ENCODE results near the gene CD2BP2.
A peak's percentile ranks its signal among the peaks of the same experiment; 100 is the strongest.
"Not testable (repeated sequence)": the region's sequence is repeated elsewhere in the genome, so short reads cannot be mapped to it uniquely, and the experiment has no call there.

Gene CD2BP2

DNA sequence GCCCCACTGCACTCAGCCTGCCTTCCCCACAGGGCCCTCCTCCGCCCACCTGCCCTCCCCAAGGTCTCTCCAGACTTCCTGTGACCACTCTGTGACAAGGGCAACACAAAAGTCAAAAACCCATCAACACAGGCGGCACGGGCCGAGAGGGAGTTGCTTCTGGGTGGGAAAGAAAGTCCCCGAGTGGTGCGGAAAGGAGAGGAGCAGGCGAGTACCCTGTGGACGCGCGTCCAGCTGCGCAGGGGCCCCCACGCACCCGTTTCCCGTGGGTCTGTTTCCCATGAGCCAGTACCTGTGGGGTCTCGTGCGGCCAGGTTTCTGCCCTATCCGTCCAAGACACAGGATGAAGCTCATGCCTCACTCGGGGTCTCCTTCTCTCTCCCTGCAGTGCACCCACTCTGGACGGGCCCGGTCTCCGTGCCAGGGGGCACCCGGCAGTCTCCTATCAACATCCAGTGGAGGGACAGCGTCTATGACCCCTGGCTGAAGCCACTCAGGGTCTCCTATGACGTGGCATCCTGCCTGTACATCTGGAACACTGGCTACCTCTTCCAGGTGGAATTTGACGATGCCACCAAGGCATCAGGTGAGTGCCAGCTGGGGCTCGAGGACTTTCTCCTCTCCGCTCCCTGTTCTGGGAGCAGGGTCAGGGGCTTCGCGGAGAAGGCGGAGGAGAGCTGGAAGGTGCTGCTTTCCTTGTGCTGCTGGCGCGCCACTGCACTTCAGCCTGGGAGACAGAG is 12.2 kb downstream of the CD2BP2 start:
- no peak for DNase-seq (ENCODE audit: low spot score)

DNA sequence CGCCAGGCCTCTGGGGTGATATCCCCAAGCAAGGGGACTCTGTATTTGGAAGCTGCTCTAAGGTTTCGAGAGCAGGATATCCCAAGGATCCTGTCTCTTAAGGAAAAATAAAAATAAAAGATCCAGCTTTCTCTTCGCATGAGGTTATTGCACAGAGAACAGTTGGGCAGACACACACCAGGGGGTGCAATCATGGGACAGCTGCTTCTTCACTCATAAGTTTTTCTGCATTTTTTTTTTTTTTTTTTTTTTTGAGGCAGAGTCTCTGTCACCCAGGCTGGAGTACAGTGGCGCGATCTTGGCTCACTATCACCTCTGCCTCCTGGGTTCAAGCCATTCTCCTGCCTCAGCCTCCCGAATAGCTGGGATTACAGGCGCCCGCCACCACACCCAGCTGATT is 13.1 kb downstream of the CD2BP2 start:
- DNase-seq (ENCODE audit: low spot score): not testable (repeated sequence)

DNA sequence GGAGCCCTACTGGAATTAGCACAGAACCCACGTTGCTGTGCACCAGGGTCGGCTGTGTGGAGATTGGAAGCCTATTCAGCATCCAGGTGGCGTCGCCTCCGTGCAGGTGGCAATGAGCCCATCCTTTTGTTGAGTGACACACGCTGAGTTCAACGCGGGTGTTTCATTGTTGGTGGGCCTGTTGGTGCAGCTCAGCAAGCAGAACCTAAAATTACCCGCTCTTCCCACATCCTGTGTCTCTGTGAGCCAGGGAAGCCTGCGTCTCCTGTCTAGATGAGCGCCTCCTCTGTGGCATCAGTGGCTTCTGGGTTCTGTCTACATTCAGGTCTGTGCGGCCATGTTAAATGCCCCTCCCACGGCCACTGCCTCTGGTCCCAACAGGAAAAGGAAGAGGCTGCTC is 14.5 kb downstream of the CD2BP2 start:
- DNase-seq (ENCODE audit: low spot score): no peak

DNA sequence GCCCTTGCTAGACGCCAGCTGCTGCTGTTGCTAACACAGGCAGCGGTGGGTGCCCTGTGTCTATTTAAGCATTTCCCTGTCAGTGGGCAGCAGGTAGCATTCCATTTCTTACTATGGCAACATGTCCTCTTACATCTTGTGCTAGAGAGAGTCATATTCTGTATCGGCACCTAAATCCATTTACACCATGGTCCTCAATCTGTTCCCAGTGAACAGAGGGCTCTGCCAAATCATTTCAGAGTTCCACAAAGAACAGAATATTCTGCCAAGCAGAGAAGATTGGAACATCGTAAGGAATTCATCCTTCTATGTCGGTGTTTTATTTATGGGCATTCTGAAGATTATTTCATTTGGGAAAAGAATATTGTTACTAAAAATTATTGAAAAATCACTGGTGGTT is 16.4 kb downstream of the CD2BP2 start:
- DNase-seq (ENCODE audit: low spot score): not testable (repeated sequence)

DNA sequence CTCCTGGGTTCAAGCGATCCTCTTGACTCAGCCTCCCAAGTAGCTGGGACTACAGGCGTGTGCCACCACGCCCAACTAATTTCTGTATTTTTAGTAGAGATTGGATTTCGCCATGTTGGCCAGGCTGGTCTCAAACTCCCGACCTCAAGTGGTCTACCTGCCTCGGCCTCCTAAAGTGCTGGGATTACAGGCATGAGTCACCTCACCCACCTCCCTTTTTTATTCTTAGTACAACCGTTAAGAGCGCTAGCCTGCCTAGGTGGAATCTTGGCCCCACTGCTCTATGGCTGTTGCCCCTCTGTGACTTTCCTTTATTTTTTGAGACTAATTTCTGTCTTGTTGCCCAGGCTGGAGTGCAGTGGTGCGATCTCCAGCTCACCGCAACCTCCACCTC is 17.1 kb downstream of the CD2BP2 start:
- not testable (repeated sequence) for DNase-seq (ENCODE audit: low spot score)

GRCh38 chr16:30335598-30336474 is 19.3 kb downstream of the CD2BP2 start:
- DNase-seq (ENCODE audit: low spot score): peak; percentile 75

GRCh38 chr16:30335028-30335597 is 20.0 kb downstream of the CD2BP2 start:
- DNase-seq (ENCODE audit: low spot score): peak; percentile 85

- DNase-seq (ENCODE audit: low spot score): peak; percentile 88
These were observed 20.6 kb downstream of the CD2BP2 start for GRCh38 chr16:30334473-30334989.

DNA sequence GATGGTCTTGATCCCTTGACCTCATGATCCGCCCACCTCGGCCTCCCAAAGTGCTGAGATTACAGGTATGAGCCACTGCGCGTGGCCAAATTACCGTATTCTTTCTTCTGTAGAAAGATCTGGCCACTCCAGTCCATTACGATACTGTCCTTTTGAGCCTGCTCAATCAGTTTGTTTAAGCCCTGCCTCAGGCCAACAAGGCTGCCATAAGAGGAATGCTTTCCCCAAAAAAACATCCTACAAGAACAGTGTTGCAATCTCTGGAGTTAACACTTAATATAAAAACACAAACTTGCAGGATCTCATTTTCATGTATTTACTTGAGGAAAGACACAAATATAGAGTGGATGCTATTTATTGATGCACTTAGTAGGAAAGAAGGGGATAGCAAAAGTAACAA is 30.9 kb downstream of the CD2BP2 start:
- not testable (repeated sequence) for DNase-seq (ENCODE audit: low spot score)

- DNase-seq (ENCODE audit: low spot score): not testable (repeated sequence)
These were observed 36.5 kb downstream of the CD2BP2 start for GRCh38 chr16:30318647-30319046.

GRCh38 chr16:30310937-30311336 is 44.2 kb downstream of the CD2BP2 start:
- not testable (repeated sequence) for DNase-seq (ENCODE audit: low spot score)

DNA sequence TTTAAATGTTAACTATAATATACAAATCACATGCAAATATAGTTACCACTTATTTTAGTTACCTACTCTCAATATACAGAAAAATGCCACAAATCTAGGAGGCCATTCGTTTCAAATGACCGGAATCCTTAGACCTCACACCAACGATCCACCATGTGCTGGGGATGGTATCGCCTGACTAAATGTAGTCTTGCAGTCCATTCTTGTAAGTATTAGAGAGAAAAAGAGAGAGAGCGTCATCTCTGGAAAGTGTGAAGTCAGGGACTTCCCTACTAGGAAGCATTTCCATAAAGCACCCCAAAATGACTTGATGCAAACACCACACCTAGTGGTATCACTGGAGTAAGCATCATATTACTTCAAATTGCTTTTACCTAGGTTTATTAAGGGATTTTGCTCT is 45.9 kb downstream of the CD2BP2 start:
- not testable (repeated sequence) for DNase-seq (ENCODE audit: low spot score)

All from kidney tubule cell (primary cell).